Parathyroid adenoma (tissue), 2 donors: ENCODE results near the gene MZF1.

Experiments
- H2AFZ ChIP-seq: fragments of 300-600 bp; sonication (generic); one replicate; pipeline ENCODE4 v1.7.0; 2017; ENCODE audit warnings: antibody characterized with exemption, mild to moderate bottlenecking
- H3K27ac ChIP-seq: fragments of 300-600 bp; sonication (generic); one replicate; pipeline ENCODE4 v1.7.0; 2017
- H3K27me3 ChIP-seq: fragments of 300-600 bp; sonication (generic); one replicate; pipeline ENCODE4 v1.7.0; 2017; ENCODE audit warnings: low read length; ENCODE audit not compliant: control insufficient read depth, insufficient read depth
- H3K36me3 ChIP-seq: fragments of 300-600 bp; sonication (generic); one replicate; pipeline ENCODE4 v1.7.0; 2017; ENCODE audit warnings: low read length; ENCODE audit not compliant: control insufficient read depth, insufficient read depth
- H3K4me1 ChIP-seq: fragments of 300-600 bp; sonication (generic); one replicate; pipeline ENCODE4 v1.7.0; 2017; ENCODE audit warnings: control low read depth
- H3K4me2 ChIP-seq: fragments of 300-600 bp; sonication (generic); one replicate; pipeline ENCODE4 v1.7.0; 2017; ENCODE audit warnings: low read length
- H3K4me3 ChIP-seq: fragments of 300-600 bp; sonication (generic); one replicate; pipeline ENCODE4 v1.7.0; 2017; ENCODE audit warnings: low read depth, low read length
- H3K79me2 ChIP-seq: fragments of 300-600 bp; sonication (generic); one replicate; pipeline ENCODE4 v1.7.0; 2017; ENCODE audit warnings: control low read depth
- H3K9ac ChIP-seq: fragments of 300-600 bp; sonication (generic); one replicate; pipeline ENCODE4 v1.7.0; 2017; ENCODE audit warnings: mild to moderate bottlenecking
- H3K9me3 ChIP-seq: fragments of 300-600 bp; sonication (generic); one replicate; pipeline ENCODE4 v1.7.0; 2017; ENCODE audit warnings: low read length; ENCODE audit not compliant: control insufficient read depth
- TF ChIP-seq, protein P1 (sequence below): fragments of 300-600 bp; sonication (generic); IDR thresholded peaks from one replicate; pipeline ENCODE4 v1.7.0; 2017; ENCODE audit warnings: antibody characterized with exemption, mild to moderate bottlenecking
- donor health status: primary hyperparathyroidism.

MZF1 gene

DNA sequence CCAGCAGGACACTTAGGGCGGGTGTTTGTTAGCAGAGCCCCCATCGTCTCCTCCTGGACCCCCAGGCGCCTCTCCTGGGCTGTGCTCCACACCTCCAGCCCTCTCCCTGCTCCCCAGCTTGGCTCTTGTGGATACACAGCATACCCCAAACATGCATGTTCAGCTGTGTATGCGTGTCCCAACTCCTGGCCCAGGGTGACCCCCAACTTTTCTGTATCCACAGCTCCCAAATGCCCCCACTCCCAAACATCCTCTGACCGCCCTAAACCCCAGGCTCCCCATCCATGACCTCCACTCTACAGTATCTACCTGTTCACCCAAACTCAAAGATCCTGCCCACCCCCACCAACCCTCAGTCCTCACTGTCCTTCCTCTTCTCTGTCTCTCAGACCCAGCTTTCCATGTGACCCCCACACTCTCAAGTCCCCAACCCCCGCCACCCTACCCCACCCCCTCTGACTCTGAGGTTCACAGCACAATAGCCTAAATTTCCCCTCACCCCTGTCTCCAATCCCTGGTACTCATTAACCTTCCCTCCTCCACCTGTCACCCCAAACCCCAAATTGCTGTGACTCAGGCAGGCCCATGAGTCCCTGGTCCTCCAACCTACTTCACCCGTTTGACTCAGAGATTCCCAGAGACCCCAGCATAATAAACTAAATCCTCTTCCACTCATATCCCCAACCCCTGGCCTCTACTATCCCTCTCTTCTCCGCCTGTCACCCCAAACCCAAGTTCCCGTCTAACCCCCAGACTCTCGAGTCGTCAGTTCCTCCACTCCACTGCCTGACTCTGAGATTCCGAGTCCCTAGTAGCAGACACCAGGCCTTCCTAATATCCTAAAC lies 15.7 kb downstream of the MZF1 start:
- Histone ChIP-seq H3K4me2 (peak overlapping the region; percentile 97), H3K27ac (peak overlapping the region; percentile 92), H3K4me1 (peaks cover 40% of the 10 kb centered on the region), H3K36me3 (no peaks in the 10 kb centered on the region), H3K4me3 (peak overlapping the region; percentile 90), H3K27me3 (no peaks in the 10 kb centered on the region), H2AFZ (no peak overlapping the region), H3K9ac (peak overlapping the region; percentile 82), H3K9me3 (no peaks in the 10 kb centered on the region), H3K79me2 (peaks cover 41% of the 10 kb centered on the region)
- TF ChIP-seq, protein P1, sequence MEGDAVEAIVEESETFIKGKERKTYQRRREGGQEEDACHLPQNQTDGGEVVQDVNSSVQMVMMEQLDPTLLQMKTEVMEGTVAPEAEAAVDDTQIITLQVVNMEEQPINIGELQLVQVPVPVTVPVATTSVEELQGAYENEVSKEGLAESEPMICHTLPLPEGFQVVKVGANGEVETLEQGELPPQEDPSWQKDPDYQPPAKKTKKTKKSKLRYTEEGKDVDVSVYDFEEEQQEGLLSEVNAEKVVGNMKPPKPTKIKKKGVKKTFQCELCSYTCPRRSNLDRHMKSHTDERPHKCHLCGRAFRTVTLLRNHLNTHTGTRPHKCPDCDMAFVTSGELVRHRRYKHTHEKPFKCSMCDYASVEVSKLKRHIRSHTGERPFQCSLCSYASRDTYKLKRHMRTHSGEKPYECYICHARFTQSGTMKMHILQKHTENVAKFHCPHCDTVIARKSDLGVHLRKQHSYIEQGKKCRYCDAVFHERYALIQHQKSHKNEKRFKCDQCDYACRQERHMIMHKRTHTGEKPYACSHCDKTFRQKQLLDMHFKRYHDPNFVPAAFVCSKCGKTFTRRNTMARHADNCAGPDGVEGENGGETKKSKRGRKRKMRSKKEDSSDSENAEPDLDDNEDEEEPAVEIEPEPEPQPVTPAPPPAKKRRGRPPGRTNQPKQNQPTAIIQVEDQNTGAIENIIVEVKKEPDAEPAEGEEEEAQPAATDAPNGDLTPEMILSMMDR, result no peak

DNA sequence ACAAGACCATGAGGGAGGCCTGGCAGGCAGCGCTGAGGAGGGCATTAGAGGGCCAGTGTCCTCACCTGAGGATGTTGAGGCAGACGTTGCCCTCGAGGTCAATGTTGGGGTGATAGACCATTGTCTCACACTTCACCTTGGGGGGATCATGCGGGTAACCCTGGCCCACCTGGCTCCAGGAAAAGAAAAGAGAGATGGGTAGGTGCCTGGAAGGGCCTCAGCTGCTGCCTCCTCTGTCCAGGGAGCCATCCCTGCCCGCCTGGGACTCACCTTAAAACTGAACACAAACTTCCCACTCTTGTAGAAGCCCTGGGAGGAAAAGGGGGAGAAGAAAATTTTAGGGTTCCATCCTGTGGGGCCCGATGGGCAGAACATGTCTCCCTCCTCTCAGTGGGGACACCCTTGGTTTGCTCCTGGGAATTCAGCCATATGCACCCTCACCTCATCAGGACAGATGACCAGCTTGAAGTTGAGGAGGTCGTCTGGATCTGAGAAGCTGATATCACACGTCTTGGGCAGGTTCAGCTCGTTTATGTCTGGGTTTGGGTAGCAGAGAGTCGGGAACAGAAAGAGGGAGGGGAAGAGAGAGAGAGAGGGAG lies 16.4 kb downstream of the MZF1 start:
- Histone ChIP-seq H3K9ac (no peak overlapping the region), H2AFZ (no peak overlapping the region), H3K36me3 (no peaks in the 10 kb centered on the region), H3K9me3 (no peaks in the 10 kb centered on the region), H3K27ac (peak overlapping the region; percentile 92), H3K4me1 (peaks cover 35% of the 10 kb centered on the region), H3K4me3 (peak overlapping the region; percentile 90), H3K27me3 (no peaks in the 10 kb centered on the region), H3K4me2 (peak overlapping the region; percentile 97), H3K79me2 (peaks cover 42% of the 10 kb centered on the region)
- TF ChIP-seq, protein P1, result no peak

DNA sequence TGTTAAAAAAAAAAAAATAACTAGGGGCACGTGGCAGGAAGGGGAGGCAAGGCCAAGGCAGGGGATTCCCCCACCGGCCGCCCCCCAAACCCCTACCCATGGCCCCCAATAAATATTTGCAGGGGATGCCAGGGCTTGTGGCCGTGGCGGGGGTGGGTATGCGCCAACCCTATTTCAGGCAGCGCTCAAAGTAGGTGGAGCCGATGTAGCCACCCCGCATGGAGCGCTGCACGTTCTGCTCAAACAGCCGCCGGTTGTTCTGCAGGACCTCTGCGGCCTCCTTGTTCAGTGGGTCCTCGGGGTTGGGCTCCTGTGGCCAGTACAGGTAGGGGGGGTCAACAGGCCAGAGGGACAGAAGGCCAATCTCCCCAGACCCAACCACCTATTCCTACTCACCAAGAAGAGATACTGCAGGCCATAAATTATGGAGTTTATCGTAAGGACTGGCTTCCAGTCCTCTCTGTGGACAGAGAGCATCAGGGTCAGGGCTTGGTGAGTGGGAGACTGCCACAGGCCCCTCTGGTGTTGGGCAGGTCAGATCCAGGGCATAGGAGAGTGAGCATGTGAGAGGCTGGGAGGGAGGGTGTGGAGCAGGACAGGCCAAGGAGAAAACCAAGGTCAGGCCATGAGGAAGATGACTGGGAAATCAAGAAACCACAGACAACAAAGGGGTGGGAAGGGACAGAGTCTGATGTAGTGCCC lies 17.1 kb downstream of the MZF1 start:
- peaks cover 32% of the 10 kb centered on the region for H3K4me1 ChIP-seq
- peak overlapping the region; percentile 95 for H3K27ac ChIP-seq
- TF ChIP-seq, protein P1, result no peak

DNA sequence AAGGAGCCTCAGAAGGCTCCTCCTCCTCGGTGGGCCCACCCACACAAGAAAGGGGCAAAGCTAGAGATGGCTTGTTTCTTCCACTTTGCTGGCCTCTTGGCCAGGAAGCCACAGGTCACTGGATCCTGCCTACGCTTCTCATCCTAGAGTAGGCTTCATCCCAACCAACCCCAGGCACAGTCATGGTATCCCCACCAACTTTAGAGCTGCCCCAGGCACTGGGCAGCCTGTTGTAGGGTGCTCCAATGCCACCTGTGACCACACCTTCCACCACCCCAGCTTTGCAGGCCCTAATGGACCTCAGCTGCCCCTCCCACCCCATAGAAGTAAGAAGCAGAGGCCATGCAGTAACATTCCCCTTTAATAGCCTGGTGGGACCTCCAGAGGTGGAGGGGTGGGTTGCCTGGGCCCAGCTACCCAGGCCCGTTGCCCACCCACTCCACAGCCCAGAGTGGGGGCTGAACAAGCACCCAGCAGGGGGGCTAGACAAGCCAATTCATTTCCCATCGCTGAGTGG lies 17.7 kb downstream of the MZF1 start:
- no peaks in the 10 kb centered on the region for H3K36me3 ChIP-seq
- no peaks in the 10 kb centered on the region for H3K27me3 ChIP-seq
- H3K4me2 ChIP-seq, result peak overlapping the region; percentile 82
- peaks cover 42% of the 10 kb centered on the region for H3K79me2 ChIP-seq
- H3K27ac ChIP-seq, result peak overlapping the region; percentile 95
- peak overlapping the region; percentile 78 for H2AFZ ChIP-seq
- H3K4me1 ChIP-seq, result peaks cover 32% of the 10 kb centered on the region
- TF ChIP-seq, protein P1, result no peak
- no peaks in the 10 kb centered on the region for H3K9me3 ChIP-seq
- peak overlapping the region; percentile 85 for H3K9ac ChIP-seq
- peak overlapping the region; percentile 81 for H3K4me3 ChIP-seq

More for the DNA sequence above, 17.1 kb downstream of the MZF1 start:
- no peaks in the 10 kb centered on the region for H3K36me3 ChIP-seq
- peaks cover 42% of the 10 kb centered on the region for H3K79me2 ChIP-seq
- H3K9ac ChIP-seq, result no peak overlapping the region
- H3K4me3 ChIP-seq, result no peak overlapping the region
- peak overlapping the region; percentile 35 for H3K4me2 ChIP-seq
- H2AFZ ChIP-seq, result no peak overlapping the region
- H3K27me3 ChIP-seq, result no peaks in the 10 kb centered on the region
- no peaks in the 10 kb centered on the region for H3K9me3 ChIP-seq
